Tibial nerve (tissue), 4 donors: ENCODE data around the gene LYPD6B. TPM values are rescaled to one million over a fixed set of nuclear protein-coding genes. Genes with fewer than 3 reads are reported as not detected.

Experiments
- DNase-seq, 2 donors: peaks; one replicate each; pipeline ENCODE4 v3.0.0-alpha.2; 2019; ENCODE audit warnings: low spot score in 2 of 2
- H3K27ac ChIP-seq, 4 donors: fragments of 200-600 bp; sonication (generic) in 3 of 4; one replicate each; pipeline ENCODE4 v1.5.1; 2017 to 2019; ENCODE audit warnings: mild to moderate bottlenecking in 1 of 4
- H3K27me3 ChIP-seq, 2 donors: fragments of 200-600 bp; sonication (generic) in 1 of 2; one replicate each; pipeline versions ENCODE4 v1.5.1 to v1.6.0; 2017 to 2019
- H3K36me3 ChIP-seq, 3 donors: fragments of 200-600 bp; sonication (generic); one replicate each; pipeline ENCODE4 v1.5.1; 2018 to 2019
- H3K4me1 ChIP-seq, 4 donors: fragments of 200-600 bp; sonication (generic) in 3 of 4; one replicate each; pipeline ENCODE4 v1.5.1; 2017 to 2019
- H3K4me3 ChIP-seq, 4 donors: fragments of 200-600 bp; sonication (generic) in 3 of 4; one replicate each; pipeline ENCODE4 v1.5.1; 2017 to 2019; ENCODE audit warnings: mild to moderate bottlenecking in 1 of 4, moderate library complexity in 1 of 4
- H3K9me3 ChIP-seq, 4 donors: fragments of 200-600 bp; sonication (generic) in 3 of 4; one replicate each; pipeline ENCODE4 v1.5.1; 2017 to 2019
- CTCF ChIP-seq, 5 experiments: fragments of 200-600 bp in 3 of 5; fragments of 450-650 bp in 2 of 5; sonication (generic) in 3 of 5; IDR thresholded peaks; one replicate each; pipeline ENCODE4 v1.5.1; 2016 to 2019; ENCODE audit warnings: antibody characterized with exemption in 5 of 5, mild to moderate bottlenecking in 3 of 5, moderate library complexity in 2 of 5
- EP300 ChIP-seq, 2 donors: sonication (generic); formaldehyde crosslinking; IDR thresholded peaks; one replicate each; pipeline ENCODE4 v1.6.1; 2017; ENCODE audit warnings: antibody characterized with exemption in 2 of 2, mild to moderate bottlenecking in 1 of 2
- POLR2A ChIP-seq, 2 donors: fragments of 450-650 bp; IDR thresholded peaks; one replicate each; pipeline ENCODE4 v1.6.1; 2017; ENCODE audit warnings: antibody characterized with exemption in 2 of 2, mild to moderate bottlenecking in 2 of 2, moderate library complexity in 2 of 2
- WGBS, 2 donors: methylation state at CpG; one replicate each; pipeline ENCODE4 v1.1.5; 2018; 5-methylcytosine and 5-hydroxymethylcytosine counted together
- total RNA-seq, 4 donors: library from RNA; depleted of rRNA; stranded (reverse); fragments of >200 nt; gene quantifications; one replicate each; pipeline ENCODE4 v1.1.0, GENCODE V29; 2016

LYPD6B gene
- total RNA-seq, 4 donors from 2014 or later, result not detected

- H3K36me3 ChIP-seq, result no peaks in the 10 kb centered on the region
- TF ChIP-seq CTCF (IDR thresholded peaks at IDR 0.05), result no peak
- no peak for TF ChIP-seq EP300 (IDR thresholded peaks at IDR 0.05)
- no peak for TF ChIP-seq POLR2A (IDR thresholded peaks at IDR 0.05)
- H3K27ac ChIP-seq, result no peak overlapping the region
- H3K4me3 ChIP-seq, result no peak overlapping the region
- no peaks in the 10 kb centered on the region for H3K4me1 ChIP-seq
- no peaks in the 10 kb centered on the region for H3K27me3 ChIP-seq
- H3K9me3 ChIP-seq, result peaks cover 0 to 16% (median 0%) of the 10 kb centered on the region in 4 donors
- DNase-seq, result no peak
These were observed 220.0 kb downstream of the LYPD6B start for GRCh38 chr2:149258531-149258930.

- TF ChIP-seq EP300 (IDR thresholded peaks at IDR 0.05) (no peak), CTCF (IDR thresholded peaks at IDR 0.05) (no peak), POLR2A (IDR thresholded peaks at IDR 0.05) (no peak)
- H3K27ac ChIP-seq, result no peak overlapping the region
- WGBS, 2 donors, result 86 to 95% methylated on average over 4 of the region's 4 CpGs
- no peaks in the 10 kb centered on the region for H3K4me1 ChIP-seq
- no peaks in the 10 kb centered on the region for H3K27me3 ChIP-seq
- DNase-seq, result no peak
- H3K36me3 ChIP-seq, result no peaks in the 10 kb centered on the region
- H3K9me3 ChIP-seq, result peaks cover 0 to 10% (median 0%) of the 10 kb centered on the region in 4 donors
- no peak overlapping the region for H3K4me3 ChIP-seq
These were observed 220.6 kb downstream of the LYPD6B start for GRCh38 chr2:149259136-149259535.

DNA sequence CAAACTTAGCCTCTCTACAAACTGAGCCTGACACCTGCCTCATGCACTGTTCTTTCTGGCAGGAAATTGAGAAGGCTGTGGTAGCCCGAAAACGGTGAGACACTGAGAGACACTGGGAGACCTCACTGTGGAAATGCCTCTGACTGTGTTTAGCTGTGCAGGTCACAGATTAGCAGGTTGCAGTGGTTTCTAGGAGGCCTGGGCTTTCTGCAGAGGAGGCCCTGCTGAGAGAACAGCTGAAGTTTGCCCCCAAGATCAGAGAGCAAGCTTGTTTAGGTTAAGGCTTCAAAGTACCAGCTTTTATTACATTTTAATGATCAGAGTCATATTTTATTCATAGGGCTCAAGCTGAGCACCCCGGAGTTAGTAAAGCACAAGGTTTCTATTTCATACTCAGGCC is 223.2 kb downstream of the LYPD6B start:
- no peak overlapping the region for H3K4me3 ChIP-seq
- H3K9me3 ChIP-seq, result no peaks in the 10 kb centered on the region
- H3K27ac ChIP-seq, result no peak overlapping the region
- H3K27me3 ChIP-seq, result no peaks in the 10 kb centered on the region
- no peak for TF ChIP-seq POLR2A (IDR thresholded peaks at IDR 0.05)
- no peak for TF ChIP-seq EP300 (IDR thresholded peaks at IDR 0.05)
- no peak for TF ChIP-seq CTCF (IDR thresholded peaks at IDR 0.05)
- no peak for DNase-seq
- WGBS, 2 donors, result 36 to 50% methylated on average over 3 of the region's 3 CpGs
- H3K36me3 ChIP-seq, result no peaks in the 10 kb centered on the region
- H3K4me1 ChIP-seq, result no peaks in the 10 kb centered on the region

Other genes starting within 250 kb of the LYPD6B start
- 10 to 100 TPM; 10.8 to 47.9 (median 23.6) TPM for gene KIF5C, start 163.5 kb upstream of the LYPD6B start, total RNA-seq